RWPE2 (cell line): ENCODE measurements around the gene GSTK1.

Source experiments
- ATAC-seq: fragments of 200-7000 bp; cut with Tn5 transposase; 3 replicates; pipeline ENCODE4 v1.9.1; 2021; ENCODE audit warnings: low read depth
- DNase-seq: peaks from one replicate; pipeline ENCODE4 v3.0.0-alpha.2; 2020; ENCODE audit warnings: low spot score
- H3K27ac ChIP-seq: fragments of 450-650 bp; 2 replicates; pipeline ENCODE4 v1.5.1; 2017; ENCODE audit warnings: mild to moderate bottlenecking; ENCODE audit not compliant: poor library complexity, severe bottlenecking
- H3K27me3 ChIP-seq: fragments of 250-450 bp; sonication (Bioruptor Pico); 2 replicates; pipeline ENCODE4 v1.5.1; 2021; ENCODE audit warnings: mild to moderate bottlenecking, moderate library complexity; ENCODE audit not compliant: insufficient read depth, poor library complexity, severe bottlenecking
- H3K36me3 ChIP-seq: fragments of 250-450 bp; sonication (Bioruptor Pico); 2 replicates; pipeline ENCODE4 v1.5.1; 2020; ENCODE audit warnings: low read depth, mild to moderate bottlenecking, moderate library complexity
- H3K4me1 ChIP-seq: fragments of 250-450 bp; sonication (Bioruptor Pico); 2 replicates; pipeline ENCODE4 v1.5.1; 2021; ENCODE audit warnings: mild to moderate bottlenecking, moderate library complexity; ENCODE audit not compliant: insufficient read depth, poor library complexity, severe bottlenecking
- H3K4me3 ChIP-seq: fragments of 250-450 bp; sonication (Bioruptor Pico); 2 replicates; pipeline ENCODE4 v1.5.1; 2021; ENCODE audit warnings: mild to moderate bottlenecking, moderate library complexity; ENCODE audit not compliant: severe bottlenecking
- H3K9me3 ChIP-seq: fragments of 250-450 bp; sonication (Bioruptor Pico); 2 replicates; pipeline ENCODE4 v1.5.1; 2021; ENCODE audit warnings: mild to moderate bottlenecking, moderate library complexity; ENCODE audit not compliant: severe bottlenecking
- CTCF ChIP-seq: fragments of 450-650 bp; IDR thresholded peaks from one replicate; pipeline ENCODE4 v1.5.1; 2017; ENCODE audit warnings: mild to moderate bottlenecking, moderate library complexity; ENCODE audit not compliant: poor library complexity, severe bottlenecking

Gene GSTK1

GRCh38 chr7:143282124-143282523 is 18.9 kb downstream of the GSTK1 start:
- ATAC-seq (no peak), DNase-seq (no peak)
- H3K4me1 ChIP-seq = peaks cover 14% of the 10 kb centered on the region
- H3K9me3 ChIP-seq = no peaks in the 10 kb centered on the region
- H3K27me3 ChIP-seq = no peaks in the 10 kb centered on the region
- no peak for TF ChIP-seq CTCF
- no peaks in the 10 kb centered on the region; the same call in 1 of the 2 replicates for H3K36me3 ChIP-seq
- H3K27ac ChIP-seq = no peak overlapping the region
- no peak overlapping the region for H3K4me3 ChIP-seq

DNA sequence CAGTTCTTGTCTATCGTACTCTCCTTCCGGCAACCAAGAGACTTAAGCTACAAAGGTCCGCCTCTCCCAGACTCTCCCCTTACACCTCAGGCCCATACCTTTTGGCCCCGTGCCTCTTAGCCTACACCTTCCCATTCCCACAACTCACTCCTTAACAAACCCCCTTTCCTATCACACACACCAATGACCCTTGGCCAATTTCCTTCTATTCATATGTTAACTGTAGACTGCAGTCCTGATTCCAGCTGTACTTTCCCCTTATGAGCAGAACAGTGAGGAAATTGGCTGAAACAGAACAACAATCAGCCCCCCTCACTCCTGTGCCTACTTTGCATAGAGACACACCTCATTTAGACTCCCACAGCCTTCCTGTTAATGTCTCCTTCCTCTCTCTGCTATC is 20.1 kb downstream of the GSTK1 start:
- DNase-seq (no peak), ATAC-seq (no peak)
- peaks cover 14% of the 10 kb centered on the region for H3K4me1 ChIP-seq
- TF ChIP-seq CTCF = no peak
- H3K4me3 ChIP-seq = no peak overlapping the region
- H3K27me3 ChIP-seq = no peaks in the 10 kb centered on the region
- H3K27ac ChIP-seq = no peak overlapping the region
- no peaks in the 10 kb centered on the region; the same call in 1 of the 2 replicates for H3K36me3 ChIP-seq
- H3K9me3 ChIP-seq = no peaks in the 10 kb centered on the region

- ATAC-seq (peak; percentile 41), DNase-seq (no peak)
- Histone ChIP-seq H3K4me1 (peaks cover 11% of the 10 kb centered on the region), H3K4me3 (peak within 1 kb of the TSS; percentile 20), H3K36me3 (peaks cover 6% of the 10 kb centered on the region; the same call in 1 of the 2 replicates), H3K27ac (peak within 1 kb of the TSS; percentile 57), H3K9me3 (no peaks in the 10 kb centered on the region), H3K27me3 (no peaks in the 10 kb centered on the region)
- no peak for TF ChIP-seq CTCF
These were observed 21.6 kb downstream of the GSTK1 start, which contains the start of gene TMEM139 for GRCh38 chr7:143284591-143285469. TSS of gene TMEM139 (plus strand) at chr7:143284958. CDS start at chr7:143285958, 1,000 bp downstream.

GRCh38 chr7:143285470-143285778 is 22.2 kb downstream of the GSTK1 start:
- DNase-seq (no peak), ATAC-seq (peak; percentile 73)
- Histone ChIP-seq H3K4me1 (peaks cover 7% of the 10 kb centered on the region), H3K9me3 (no peaks in the 10 kb centered on the region), H3K4me3 (peak overlapping the region; percentile 20), H3K27me3 (no peaks in the 10 kb centered on the region), H3K27ac (peak overlapping the region; percentile 57), H3K36me3 (peaks cover 12% of the 10 kb centered on the region)
- no peak for TF ChIP-seq CTCF
